ENCODE results near the gene HYDIN.
"Not testable (repeated sequence)": the region's sequence is repeated elsewhere in the genome, so short reads cannot be mapped to it uniquely, and the experiment has no call there.

The HYDIN gene

GRCh38 chr16:71218306-71218963, 12.1 kb downstream of the HYDIN start:
- DNase-seq, result no peak

DNA sequence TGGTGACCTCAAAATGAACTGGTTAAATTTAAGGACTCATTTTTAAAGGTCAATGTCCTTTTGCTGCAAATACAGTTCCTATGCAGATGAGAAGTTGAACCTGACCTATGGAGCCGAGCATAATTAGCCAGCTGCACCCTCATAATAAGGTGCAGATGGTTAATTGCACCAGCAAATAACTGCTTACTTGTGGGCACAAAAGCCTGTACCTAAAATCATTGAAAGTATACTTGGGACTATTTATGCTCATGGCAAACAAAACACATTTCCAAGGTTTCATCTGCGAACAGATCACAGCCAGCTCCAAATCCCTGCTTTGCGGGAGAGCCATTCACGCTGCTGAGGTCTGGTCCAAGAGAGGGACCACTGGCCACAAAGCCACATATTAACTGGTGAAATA, 13.0 kb downstream of the HYDIN start:
- no peak for DNase-seq

GRCh38 chr16:71216714-71217113, 13.8 kb downstream of the HYDIN start:
- DNase-seq, result no peak

GRCh38 chr16:71214746-71215381, 15.7 kb downstream of the HYDIN start:
- no peak for DNase-seq

DNA sequence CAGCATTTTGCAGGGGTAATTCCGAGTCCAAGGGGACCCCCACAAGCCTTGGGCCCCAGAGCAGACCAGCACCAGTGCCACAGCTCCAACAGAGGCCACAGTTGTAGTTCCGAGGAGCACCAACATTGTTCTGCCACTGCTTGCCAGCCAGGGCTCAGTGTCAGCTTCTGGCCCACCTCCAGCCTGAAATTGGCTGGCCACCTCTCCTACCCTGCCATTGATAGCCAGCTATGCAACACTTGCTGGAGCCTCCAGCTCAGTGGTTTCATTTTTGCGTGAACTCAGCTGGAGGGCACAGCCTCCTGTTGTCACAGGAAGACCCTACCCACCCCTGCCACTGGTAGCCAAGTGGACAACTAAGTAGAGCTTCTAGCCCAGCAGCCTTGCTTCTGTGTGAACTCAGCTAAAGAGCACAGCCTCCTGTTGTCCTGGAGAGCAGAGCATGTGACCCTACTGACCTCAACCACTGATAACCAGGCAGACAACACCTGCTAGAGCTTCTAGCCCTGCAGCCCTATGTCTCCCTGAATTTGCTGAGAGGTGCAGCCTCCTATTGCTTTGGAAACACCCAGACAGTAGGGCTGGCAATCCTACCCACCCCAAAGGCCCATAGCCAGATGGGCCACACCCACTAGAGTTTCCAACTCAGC, 24.9 kb downstream of the HYDIN start:
- no peak for DNase-seq

- no peak for DNase-seq
These were observed 26.9 kb downstream of the HYDIN start for GRCh38 chr16:71203631-71204030.

- no peak for DNase-seq
These were observed 29.0 kb downstream of the HYDIN start for GRCh38 chr16:71201556-71201955.

DNA sequence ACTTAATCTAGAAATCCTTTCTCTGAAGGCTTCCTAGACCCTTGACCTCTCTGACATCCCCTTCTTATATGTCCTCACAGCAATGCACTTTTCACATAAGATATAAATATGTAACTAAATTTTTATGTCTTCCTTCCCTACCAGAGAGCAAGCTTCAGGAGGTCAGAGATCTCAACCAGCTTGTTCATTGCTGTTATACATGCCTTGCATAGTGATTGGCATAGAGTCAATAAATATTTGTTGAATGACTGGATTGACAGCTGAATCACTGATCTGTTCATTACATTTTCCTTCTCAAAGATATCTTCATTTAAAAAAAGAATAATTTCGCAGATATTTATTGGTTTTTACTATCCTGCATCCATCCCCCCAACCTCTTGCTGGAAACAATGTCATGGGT, 29.5 kb downstream of the HYDIN start:
- no peak for DNase-seq

GRCh38 chr16:71198408-71198807, 32.1 kb downstream of the HYDIN start:
- no peak for DNase-seq

DNA sequence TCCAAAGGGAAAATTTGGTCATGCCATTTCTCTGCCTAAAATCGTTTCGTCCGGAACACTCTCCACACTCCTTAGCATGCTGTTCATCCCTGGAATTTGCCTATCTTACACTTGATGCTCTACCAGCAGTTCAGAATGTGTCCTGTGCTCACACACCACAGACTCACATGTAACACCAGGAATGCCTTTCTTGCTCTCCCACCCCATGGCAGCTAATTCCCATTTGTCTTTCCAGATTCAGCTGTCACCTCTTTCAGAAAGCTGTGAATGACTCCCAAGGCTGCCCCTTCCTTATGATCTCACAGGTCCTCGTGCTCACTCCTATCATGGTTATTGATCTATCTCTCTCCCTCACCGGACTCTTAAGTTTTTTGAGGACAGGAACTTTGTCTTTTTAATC, 38.1 kb downstream of the HYDIN start:
- DNase-seq, result no peak

DNA sequence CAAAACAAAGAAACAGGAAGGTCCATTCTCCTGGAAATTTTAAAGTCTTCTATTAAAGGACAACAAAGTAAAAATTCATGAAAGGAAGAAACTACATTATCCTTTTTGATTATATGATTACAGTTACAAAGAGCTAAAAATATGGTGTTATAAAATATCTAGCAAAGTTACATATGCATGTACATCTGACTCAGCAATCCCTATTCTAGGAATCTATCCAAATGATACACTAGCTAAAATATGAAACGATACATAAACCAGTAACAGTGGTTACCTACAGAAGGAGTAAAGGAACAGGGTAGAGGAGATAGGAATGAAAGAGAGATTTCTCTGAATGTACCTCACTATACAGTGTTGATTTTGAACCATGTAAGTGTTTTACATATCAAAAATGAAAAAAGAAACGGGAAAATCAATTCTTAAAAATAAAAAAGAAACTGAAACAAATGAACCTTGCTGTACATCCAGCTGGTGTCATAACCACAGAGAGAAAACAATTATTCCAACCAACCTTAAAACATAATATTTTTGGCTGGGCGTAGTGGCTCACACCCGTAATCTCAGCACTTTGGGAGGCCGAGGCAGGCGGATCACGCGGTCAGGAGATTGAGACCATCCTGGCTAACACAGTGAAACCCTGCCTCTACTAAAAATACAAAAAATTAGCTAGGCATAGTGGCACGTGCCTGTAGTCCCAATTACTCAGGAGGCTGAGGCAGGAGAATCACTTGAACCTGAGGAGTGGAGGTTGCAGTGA, 41.4 kb downstream of the HYDIN start:
- no peak for DNase-seq

GRCh38 chr16:71185347-71185746, 45.2 kb downstream of the HYDIN start:
- DNase-seq, result no peak

DNA sequence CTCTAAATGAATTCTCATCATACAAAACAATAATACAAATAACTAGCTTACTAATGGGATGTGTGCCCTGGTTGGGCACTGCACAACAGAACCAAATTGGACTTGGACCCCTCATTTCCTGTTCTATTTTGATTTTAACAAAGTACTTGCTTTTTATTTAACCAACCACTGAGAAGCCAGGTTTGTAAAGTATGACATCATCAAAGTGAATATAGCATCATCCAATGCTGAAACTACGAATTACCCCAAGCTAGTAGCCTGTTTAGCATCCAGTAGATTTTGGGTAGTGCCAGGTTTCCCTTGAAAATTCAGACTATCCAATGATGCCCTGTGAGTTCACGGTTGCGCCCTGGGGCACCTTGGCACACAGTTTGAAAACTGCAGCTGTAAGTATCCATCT, 51.0 kb downstream of the HYDIN start:
- no peak for DNase-seq

GRCh38 chr16:71172481-71173207, 57.9 kb downstream of the HYDIN start:
- DNase-seq, result no peak

- not testable (repeated sequence) for DNase-seq
These were observed 69.5 kb downstream of the HYDIN start for GRCh38 chr16:71161007-71161406.

- not testable (repeated sequence) for DNase-seq
These were observed 73.2 kb downstream of the HYDIN start for GRCh38 chr16:71157278-71157677.

- not testable (repeated sequence) for DNase-seq
These were observed 77.2 kb downstream of the HYDIN start for GRCh38 chr16:71153329-71153728.

- not testable (repeated sequence) for DNase-seq
These were observed 78.9 kb downstream of the HYDIN start for GRCh38 chr16:71151654-71152053.

- DNase-seq, result not testable (repeated sequence)
These were observed 87.3 kb downstream of the HYDIN start for GRCh38 chr16:71143246-71143645.

GRCh38 chr16:71110565-71110964, 120.0 kb downstream of the HYDIN start:
- not testable (repeated sequence) for DNase-seq

DNA sequence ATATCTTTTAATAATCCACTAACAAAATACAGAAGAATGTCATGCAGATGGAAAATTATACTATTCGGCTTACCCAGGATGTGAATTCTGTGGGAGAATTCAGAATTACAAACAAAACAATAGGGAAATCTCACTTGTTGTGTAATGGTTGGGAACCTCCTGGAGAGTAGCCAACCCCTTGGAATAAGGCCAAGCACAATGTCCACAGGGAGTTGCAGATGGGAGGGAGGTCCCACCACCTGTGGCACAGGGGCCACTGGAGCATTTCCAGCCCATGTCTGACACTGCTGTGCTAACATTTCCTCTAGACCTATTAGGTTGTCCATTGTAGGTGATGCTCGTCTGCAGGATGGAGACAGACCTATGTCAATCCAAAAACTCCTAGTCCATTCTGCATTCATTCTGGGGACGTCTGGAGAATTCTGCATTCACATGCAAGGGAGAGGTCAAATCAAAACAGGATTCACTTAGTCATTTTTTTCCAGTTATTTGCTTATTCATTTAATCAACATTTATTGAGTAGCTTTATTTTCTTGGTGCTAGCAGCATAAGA, 120.8 kb downstream of the HYDIN start:
- not testable (repeated sequence) for DNase-seq

GRCh38 chr16:71105881-71106280, 124.6 kb downstream of the HYDIN start:
- not testable (repeated sequence) for DNase-seq

All from activated CD4-positive, alpha-beta T cell treated with anti-CD3 and anti-CD28 coated beads, Interleukin-2, amount 50 U/mL, for 48 hours (primary cell).